ENCODE results near the gene PAPPA2. TPM values are rescaled to one million over a fixed set of nuclear protein-coding genes. Genes with fewer than 3 reads are reported as not detected.

Gene PAPPA2
- total and polyA plus RNA-seq, 2 donors (not counting 1 experiment from before 2014, with no cell fraction given): not detected

DNA sequence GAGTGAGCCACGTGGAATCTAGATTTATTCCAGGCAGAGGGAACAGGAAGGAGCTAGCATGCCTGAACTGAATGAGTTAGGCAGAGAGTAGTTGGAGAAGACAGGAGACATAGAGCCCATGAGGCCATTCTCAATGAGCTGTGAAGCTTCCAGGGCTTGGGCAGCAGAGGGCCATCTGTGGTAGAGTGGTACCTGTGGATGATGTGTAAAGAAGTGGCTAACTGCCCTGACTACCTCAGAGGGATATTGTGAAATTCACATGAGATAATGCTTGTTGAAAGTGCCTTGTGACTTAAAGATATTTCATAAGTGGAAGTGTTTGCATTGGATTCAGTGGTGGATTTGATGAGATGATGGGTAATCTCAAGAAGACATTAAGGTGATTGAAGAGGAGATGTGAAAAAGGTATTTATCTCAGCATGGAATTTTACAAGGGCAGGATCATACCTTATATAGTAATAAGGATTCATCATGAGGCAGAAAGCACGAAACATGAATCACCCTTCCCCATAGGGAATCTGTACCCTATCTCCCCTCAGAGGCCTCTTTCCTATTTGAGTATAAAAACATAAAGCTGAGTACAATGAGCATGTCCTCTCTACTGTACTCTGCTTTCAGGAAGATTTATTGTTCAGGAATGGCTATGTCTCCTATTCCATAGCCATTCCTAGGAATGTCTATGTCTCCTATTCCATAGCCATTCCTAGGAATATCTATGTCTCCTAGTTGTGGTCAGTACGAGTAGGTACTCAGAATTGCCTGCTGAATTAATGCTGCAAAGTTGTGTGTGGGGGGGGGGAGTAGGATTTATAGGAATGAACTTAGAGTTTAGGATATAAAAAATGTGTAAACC lies 146.8 kb downstream of the PAPPA2 start:
- DNase-seq: no peak
- Histone ChIP-seq H3K4me3 (ENCODE audit: control extremely low read depth in 1 of 5, extremely low read depth in 1 of 5, insufficient read depth in 1 of 5, low read depth in 2 of 5, low read length in 4 of 5) (no peak overlapping the region), H4K20me1 (ENCODE audit: control insufficient read depth, insufficient read depth, low read length, poor library complexity, severe bottlenecking) (no peaks in the 10 kb centered on the region), H2AFZ (ENCODE audit: insufficient read depth, low read depth, low read length, poor library complexity, severe bottlenecking) (no peak overlapping the region), H3K9ac (ENCODE audit: low read length) (no peak overlapping the region), H3K27ac (ENCODE audit: low read length in 2 of 2) (no peak overlapping the region), H3K4me1 (ENCODE audit: control insufficient read depth in 2 of 2, insufficient read depth in 2 of 2, low read length in 2 of 2) (no peaks in the 10 kb centered on the region), H3K36me3 (replicated peaks in 1 of 2; ENCODE audit: control extremely low read depth in 1 of 2, control insufficient read depth in 1 of 2, extremely low read depth in 1 of 2, insufficient read depth in 2 of 2, low read length in 1 of 2) (no peaks in the 10 kb centered on the region), H3K4me2 (replicated peaks; ENCODE audit: low read depth, low read length, poor library complexity, severe bottlenecking) (no peak overlapping the region), H3K27me3 (replicated peaks in 1 of 4; ENCODE audit: control extremely low read depth in 1 of 4, control insufficient read depth in 3 of 4, insufficient read depth in 4 of 4, low read length in 3 of 4) (no peaks in the 10 kb centered on the region), H3K9me3 (ENCODE audit: control extremely low read depth in 1 of 3, control insufficient read depth in 2 of 3, insufficient read depth in 1 of 3, low read length in 2 of 3) (no peaks in the 10 kb centered on the region), H3K79me2 (ENCODE audit: control insufficient read depth, insufficient read depth, low read length) (no peaks in the 10 kb centered on the region)
- intact Hi-C loops (cut with micrococcal nuclease): no loop called here
- CTCF ChIA-PET: no interaction called here
- ATAC-seq (ENCODE audit: low read depth): no peak
- no peak overlapping the region for H3K27ac Mint-ChIP-seq
- no peak overlapping the region for H3K4me3 Mint-ChIP-seq
- no peaks in the 10 kb centered on the region for H3K4me1 Mint-ChIP-seq
- TF ChIP-seq EZH2 (IDR thresholded peaks at IDR 0.05; ENCODE audit: borderline replicate concordance, insufficient read depth, low read depth, low read length, poor library complexity, severe bottlenecking): no peak
- TF ChIP-seq, protein P1, sequence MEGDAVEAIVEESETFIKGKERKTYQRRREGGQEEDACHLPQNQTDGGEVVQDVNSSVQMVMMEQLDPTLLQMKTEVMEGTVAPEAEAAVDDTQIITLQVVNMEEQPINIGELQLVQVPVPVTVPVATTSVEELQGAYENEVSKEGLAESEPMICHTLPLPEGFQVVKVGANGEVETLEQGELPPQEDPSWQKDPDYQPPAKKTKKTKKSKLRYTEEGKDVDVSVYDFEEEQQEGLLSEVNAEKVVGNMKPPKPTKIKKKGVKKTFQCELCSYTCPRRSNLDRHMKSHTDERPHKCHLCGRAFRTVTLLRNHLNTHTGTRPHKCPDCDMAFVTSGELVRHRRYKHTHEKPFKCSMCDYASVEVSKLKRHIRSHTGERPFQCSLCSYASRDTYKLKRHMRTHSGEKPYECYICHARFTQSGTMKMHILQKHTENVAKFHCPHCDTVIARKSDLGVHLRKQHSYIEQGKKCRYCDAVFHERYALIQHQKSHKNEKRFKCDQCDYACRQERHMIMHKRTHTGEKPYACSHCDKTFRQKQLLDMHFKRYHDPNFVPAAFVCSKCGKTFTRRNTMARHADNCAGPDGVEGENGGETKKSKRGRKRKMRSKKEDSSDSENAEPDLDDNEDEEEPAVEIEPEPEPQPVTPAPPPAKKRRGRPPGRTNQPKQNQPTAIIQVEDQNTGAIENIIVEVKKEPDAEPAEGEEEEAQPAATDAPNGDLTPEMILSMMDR (IDR thresholded peaks at IDR 0.05): no peak
- no peaks in the 10 kb centered on the region for H3K9me3 Mint-ChIP-seq (ENCODE audit: insufficient read depth)
- peaks cover 3% of the 10 kb centered on the region for H3K27me3 Mint-ChIP-seq
- 52% methylated on average over 2 of the region's 3 CpGs for WGBS (ENCODE audit: insufficient coverage)
- POLR2A ChIA-PET: no interaction called here

DNA sequence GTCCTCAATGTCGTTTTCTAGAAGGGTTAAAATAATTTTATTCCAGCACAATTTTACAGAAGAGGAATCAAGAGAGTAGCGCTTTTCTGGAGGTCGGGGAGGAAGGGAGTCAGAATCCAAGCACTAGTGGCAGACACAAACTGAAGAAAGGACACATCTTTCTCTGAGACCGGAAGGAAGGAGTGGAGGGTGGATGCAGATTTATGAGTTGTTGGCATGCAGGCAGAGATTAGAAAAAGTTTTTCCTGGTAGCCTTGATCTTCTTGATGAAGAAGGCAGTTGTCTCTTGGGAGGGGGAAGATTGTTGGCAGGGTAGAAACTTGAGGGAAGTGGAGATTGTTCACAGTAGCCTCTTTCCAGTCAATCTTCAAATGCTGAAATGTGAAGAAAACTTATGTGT lies 149.8 kb downstream of the PAPPA2 start:
- DNase-seq (no peak), ATAC-seq (ENCODE audit: low read depth) (no peak)
- ChIA-PET POLR2A (no interaction called here), CTCF (no interaction called here)
- TF ChIP-seq, protein P1 (IDR thresholded peaks at IDR 0.05): no peak
- no peak for TF ChIP-seq EZH2 (IDR thresholded peaks at IDR 0.05; ENCODE audit: borderline replicate concordance, insufficient read depth, low read depth, low read length, poor library complexity, severe bottlenecking)
- Histone ChIP-seq H3K4me3 (ENCODE audit: control extremely low read depth in 1 of 5, extremely low read depth in 1 of 5, insufficient read depth in 1 of 5, low read depth in 2 of 5, low read length in 4 of 5) (no peak overlapping the region), H3K4me2 (replicated peaks; ENCODE audit: low read depth, low read length, poor library complexity, severe bottlenecking) (no peak overlapping the region), H3K27me3 (replicated peaks in 1 of 4; ENCODE audit: control extremely low read depth in 1 of 4, control insufficient read depth in 3 of 4, insufficient read depth in 4 of 4, low read length in 3 of 4) (no peaks in the 10 kb centered on the region), H2AFZ (ENCODE audit: insufficient read depth, low read depth, low read length, poor library complexity, severe bottlenecking) (no peak overlapping the region), H3K79me2 (ENCODE audit: control insufficient read depth, insufficient read depth, low read length) (no peaks in the 10 kb centered on the region), H3K27ac (ENCODE audit: low read length in 2 of 2) (no peak overlapping the region), H4K20me1 (ENCODE audit: control insufficient read depth, insufficient read depth, low read length, poor library complexity, severe bottlenecking) (no peaks in the 10 kb centered on the region), H3K4me1 (ENCODE audit: control insufficient read depth in 2 of 2, insufficient read depth in 2 of 2, low read length in 2 of 2) (no peaks in the 10 kb centered on the region), H3K9ac (ENCODE audit: low read length) (no peak overlapping the region), H3K36me3 (replicated peaks in 1 of 2; ENCODE audit: control extremely low read depth in 1 of 2, control insufficient read depth in 1 of 2, extremely low read depth in 1 of 2, insufficient read depth in 2 of 2, low read length in 1 of 2) (no peaks in the 10 kb centered on the region), H3K9me3 (ENCODE audit: control extremely low read depth in 1 of 3, control insufficient read depth in 2 of 3, insufficient read depth in 1 of 3, low read length in 2 of 3) (no peaks in the 10 kb centered on the region)
- intact Hi-C loops (cut with micrococcal nuclease): no loop called here
- Mint-ChIP-seq H3K27ac (no peak overlapping the region), H3K4me1 (no peaks in the 10 kb centered on the region), H3K4me3 (no peak overlapping the region), H3K9me3 (ENCODE audit: insufficient read depth) (no peaks in the 10 kb centered on the region), H3K27me3 (peaks cover 3% of the 10 kb centered on the region)
- WGBS (ENCODE audit: insufficient coverage): 73% methylated on average over 3 of the region's 4 CpGs

All from B cell (primary cell).